ENCODE results near the gene SOS2. TPM values are rescaled to one million over a fixed set of nuclear protein-coding genes. Genes with fewer than 3 reads are reported as not detected.

The SOS2 gene
- total RNA-seq, 4 donors from 2014 or later: 43.4 to 69.9 (median 57.9) TPM

GRCh38 chr14:50122291-50122690 is 109.1 kb downstream of the SOS2 start:
- Histone ChIP-seq H3K27ac (peak overlapping the region; percentile 69 to 84 (median 83)), H3K4me3 (replicated peaks in 1 of 3) (no peak overlapping the region), H3K4me1 (peaks cover 6% of the 10 kb centered on the region in 2 donors), H3K9me3 (no peaks in the 10 kb centered on the region), H3K27me3 (no peaks in the 10 kb centered on the region), H3K36me3 (peaks cover 4% of the 10 kb centered on the region in 2 donors)
- intact Hi-C loops (cut with DNase I): loop anchor here (10.0 kb wide), 1 partner anchor 413 kb away; the partner anchor contains the start of gene MAP4K5
- peak; percentile 76 to 79 for DNase-seq
- 37 to 41% methylated on average over 6 of the region's 6 CpGs for WGBS, 2 donors
- TF ChIP-seq POLR2A (IDR thresholded peaks at IDR 0.05) (no peak), CTCF (IDR thresholded peaks at IDR 0.05) (no peak)

- Histone ChIP-seq H3K9me3 (no peaks in the 10 kb centered on the region), H3K27me3 (no peaks in the 10 kb centered on the region), H3K4me3 (replicated peaks in 1 of 3) (no peak overlapping the region), H3K36me3 (peaks cover 4% of the 10 kb centered on the region in 2 donors), H3K27ac (peak overlapping the region; percentile 69 to 84 (median 83)), H3K4me1 (peaks cover 10 to 13% of the 10 kb centered on the region in 2 donors)
- 88 to 89% methylated on average over 5 of the region's 5 CpGs for WGBS, 2 donors
- no peak for TF ChIP-seq POLR2A (IDR thresholded peaks at IDR 0.05)
- TF ChIP-seq CTCF (IDR thresholded peaks at IDR 0.05): no peak
- intact Hi-C loops (cut with DNase I): loop anchor here (10.0 kb wide), 1 partner anchor 413 kb away; the partner anchor contains the start of gene MAP4K5
- no peak for DNase-seq
These were observed 109.9 kb downstream of the SOS2 start for GRCh38 chr14:50121486-50121885.

GRCh38 chr14:50117456-50117855 is 113.9 kb downstream of the SOS2 start:
- Histone ChIP-seq H3K27me3 (no peaks in the 10 kb centered on the region), H3K27ac (peak overlapping the region in 1 of 3 donors; percentile 82)

GRCh38 chr14:50116966-50117365 is 114.4 kb downstream of the SOS2 start:
- H3K27me3 ChIP-seq: no peaks in the 10 kb centered on the region
- peak overlapping the region in 1 of 3 donors; percentile 77 for H3K4me3 ChIP-seq (replicated peaks in 1 of 3)
- intact Hi-C loops (cut with DNase I): loop anchor here (5.0 kb wide), 1 partner anchor 255 kb away; no protein-coding TSS in a partner anchor
- no peaks in the 10 kb centered on the region for H3K9me3 ChIP-seq
- WGBS, 2 donors: 34 to 46% methylated on average over 2 of the region's 2 CpGs
- H3K36me3 ChIP-seq: peaks cover 4 to 17% of the 10 kb centered on the region in 2 donors
- DNase-seq: no peak
- peak overlapping the region; percentile 63 to 85 (median 82) for H3K27ac ChIP-seq
- no peak for TF ChIP-seq CTCF (IDR thresholded peaks at IDR 0.05)
- no peak for TF ChIP-seq POLR2A (IDR thresholded peaks at IDR 0.05)
- peaks cover 9 to 23% of the 10 kb centered on the region in 2 donors for H3K4me1 ChIP-seq

More at GRCh38 chr14:50117456-50117855, 113.9 kb downstream of the SOS2 start:
- Histone ChIP-seq H3K36me3 (peaks cover 4 to 13% of the 10 kb centered on the region in 2 donors), H3K4me1 (peaks cover 10 to 25% of the 10 kb centered on the region in 2 donors), H3K9me3 (no peaks in the 10 kb centered on the region), H3K4me3 (replicated peaks in 1 of 3) (no peak overlapping the region)
- 95% methylated on average over 2 of the region's 2 CpGs for WGBS, 2 donors
- DNase-seq: no peak
- TF ChIP-seq CTCF (IDR thresholded peaks at IDR 0.05) (no peak), POLR2A (IDR thresholded peaks at IDR 0.05) (no peak)
- intact Hi-C loops (cut with DNase I): loop anchor here (5.0 kb wide), 1 partner anchor 255 kb away; no protein-coding TSS in a partner anchor

- DNase-seq: peak; percentile 95 to 96
- Histone ChIP-seq H3K36me3 (peaks cover 8 to 23% of the 10 kb centered on the region in 2 donors), H3K4me1 (peaks cover 5 to 19% of the 10 kb centered on the region in 2 donors), H3K27ac (peak within 1 kb of the TSS; percentile 63 to 85 (median 82)), H3K9me3 (no peaks in the 10 kb centered on the region), H3K4me3 (replicated peaks in 1 of 3) (peak within 1 kb of the TSS; percentile 35 to 86 (median 77)), H3K27me3 (no peaks in the 10 kb centered on the region)
- no peak for TF ChIP-seq CTCF (IDR thresholded peaks at IDR 0.05)
- TF ChIP-seq POLR2A (IDR thresholded peaks at IDR 0.05): peak; percentile 52 to 96
- whole genome bisulfite sequencing, 2 donors: 0 to 1% methylated on average over 28 to 43 of the region's 63 CpGs
- intact Hi-C loops (cut with DNase I): loop anchor here (5.0 kb wide), 1 partner anchor 254 kb away; no protein-coding TSS in a partner anchor
These were observed 115.0 kb downstream of the SOS2 start, which contains the start of gene VCPKMT for GRCh38 chr14:50116181-50116956. Gene VCPKMT, minus strand, starts transcription at chr14:50116572. Its CDS starts 20 bp downstream, at chr14:50116552.
